Ovary (tissue), 9 donors: ENCODE results near the gene GNG7. TPM values are rescaled to one million over a fixed set of nuclear protein-coding genes. Genes with fewer than 3 reads are reported as not detected.

ENCODE experiments used
- DNase-seq, 5 donors: peaks; one replicate each; pipeline ENCODE4 v3.0.0-alpha.2; 2019 to 2020
- H3K27ac ChIP-seq, 2 donors: fragments of 200-600 bp; one replicate each; pipeline versions ENCODE4 v1.5.1 to v1.8.0; 2019 to 2022
- H3K27me3 ChIP-seq: fragments of 200-600 bp; one replicate; pipeline ENCODE4 v1.8.0; 2022
- H3K36me3 ChIP-seq: fragments of 200-600 bp; sonication (generic); one replicate; pipeline ENCODE4 v1.5.1; 2019
- H3K4me1 ChIP-seq: one replicate; pipeline ENCODE4 v1.8.1; 2013; ENCODE audit warnings: mild to moderate bottlenecking, moderate library complexity; ENCODE audit not compliant: insufficient read depth
- H3K4me3 ChIP-seq: fragments of 200-600 bp; sonication (generic); one replicate; pipeline ENCODE4 v1.5.1; 2017
- H3K9me3 ChIP-seq, 2 donors: fragments of 200-600 bp in 1 of 2; sonication (generic) in 1 of 2; one replicate each; pipeline versions ENCODE4 v1.5.1 to v1.8.1; 2013 to 2019; ENCODE audit warnings: mild to moderate bottlenecking in 1 of 2, moderate library complexity in 1 of 2
- CTCF ChIP-seq, 3 donors: fragments of 450-650 bp in 2 of 3; fragments of 200-600 bp in 1 of 3; IDR thresholded peaks; one replicate each; pipeline versions ENCODE4 v1.5.1 to v1.8.0; 2016 to 2022; ENCODE audit warnings: antibody characterized with exemption in 3 of 3, mild to moderate bottlenecking in 1 of 3
- EP300 ChIP-seq: sonication (generic); formaldehyde crosslinking; IDR thresholded peaks from one replicate; pipeline ENCODE4 v1.6.1; 2017; ENCODE audit warnings: antibody characterized with exemption
- POLR2A ChIP-seq: fragments of 450-650 bp; IDR thresholded peaks from one replicate; pipeline ENCODE4 v1.6.1; 2017; ENCODE audit warnings: antibody characterized with exemption, mild to moderate bottlenecking, moderate library complexity
- WGBS, 3 donors: extraction: QIAGEN DNeasy Blood & Tissue Kit in 1 of 3; methylation state at CpG; one replicate each; pipeline versions ENCODE4 v1.1.5 to v1.1.7; 2013 to 2017; 5-methylcytosine and 5-hydroxymethylcytosine counted together
- intact Hi-C, 4 donors: fragments of 100-400 bp; cut with DNase I; formaldehyde crosslinking; loops; one replicate each; pipeline versions ENCODE4 v1.11.0 to v1.15.1; 2022 to 2023
- polyA plus RNA-seq, 2 donors: library from polyadenylated mRNA; stranded (reverse); fragments of 200-250 nt in 1 of 2; fragments of 350-450 nt in 1 of 2; fragmentation: Illumina TruSeq in 1 of 2; extraction: RNeasy Lipid Tissue Mini Kit (QIAGEN cat#74804) in 1 of 2; gene quantifications; one replicate each; pipeline ENCODE4 v1.2.3, GENCODE V29; 2013 to 2014
- total RNA-seq, 7 donors: library from RNA; depleted of rRNA in 2 of 7; stranded (reverse); fragments of >200 nt in 2 of 7; fragmentation: NEBNext Ultra II Directional in 3 of 7; extraction: Animal tissue kit (Norgen Biotek cat#: 25700) in 3 of 7; gene quantifications; one replicate each; pipeline versions ENCODE4 v1.1.0 to v1.2.4, GENCODE V29; 2016 to 2023
- donor health status: DM: no; HTN: no; CAD: no; lungs with moderate emphysema.
- donor health status: DM: no; HTN: no; CAD: no.
- donor health status: Bipolar disorder and iron deficiency.
- donor health status: DM: yes; HTN: yes; CAD: no.
- donor health status: DM: no; HTN: no; CAD: no.
- donor health status: DM: yes; HTN: yes; CAD: no.

GNG7 gene
- total and polyA plus RNA-seq, 9 donors: 4.1 to 36.3 (median 15.1) TPM

GRCh38 chr19:2665103-2665502 is 37.4 kb downstream of the GNG7 start:
- no peak for TF ChIP-seq POLR2A
- no peak for TF ChIP-seq EP300
- TF ChIP-seq CTCF (IDR thresholded peaks at IDR 0.05): no peak
- Histone ChIP-seq H3K36me3 (no peaks in the 10 kb centered on the region), H3K4me1 (no peaks in the 10 kb centered on the region), H3K27me3 (no peaks in the 10 kb centered on the region), H3K9me3 (no peaks in the 10 kb centered on the region), H3K4me3 (no peak overlapping the region), H3K27ac (no peak overlapping the region)
- 91 to 93% (median 93%) methylated on average over 11 of the region's 11 CpGs for WGBS, 3 donors
- DNase-seq: no peak
- intact Hi-C loops: no loop called here

GRCh38 chr19:2663920-2664571 is 38.4 kb downstream of the GNG7 start:
- Histone ChIP-seq H3K4me3 (no peak overlapping the region), H3K4me1 (no peaks in the 10 kb centered on the region), H3K36me3 (no peaks in the 10 kb centered on the region), H3K27me3 (no peaks in the 10 kb centered on the region), H3K9me3 (no peaks in the 10 kb centered on the region), H3K27ac (no peak overlapping the region)
- intact Hi-C loops: no loop called here
- no peak for DNase-seq
- TF ChIP-seq CTCF (IDR thresholded peaks at IDR 0.05) (no peak), EP300 (no peak), POLR2A (no peak)
- 60 to 74% (median 68%) methylated on average over 18 of the region's 18 CpGs for WGBS, 3 donors

GRCh38 chr19:2661615-2662014 is 40.9 kb downstream of the GNG7 start:
- no peak overlapping the region for H3K4me3 ChIP-seq
- no peak for TF ChIP-seq EP300
- no peak for TF ChIP-seq POLR2A
- no peak for TF ChIP-seq CTCF (IDR thresholded peaks at IDR 0.05)
- H3K27me3 ChIP-seq: no peaks in the 10 kb centered on the region
- no peak for DNase-seq
- H3K9me3 ChIP-seq: no peaks in the 10 kb centered on the region
- 67 to 74% (median 68%) methylated on average over 4 of the region's 4 CpGs for WGBS, 3 donors
- no peaks in the 10 kb centered on the region for H3K36me3 ChIP-seq
- H3K27ac ChIP-seq: no peak overlapping the region
- intact Hi-C loops: no loop called here
- no peaks in the 10 kb centered on the region for H3K4me1 ChIP-seq

GRCh38 chr19:2659856-2660432 is 42.5 kb downstream of the GNG7 start:
- WGBS, 3 donors: 86 to 93% (median 90%) methylated on average over 11 of the region's 11 CpGs
- intact Hi-C loops: loop anchor here in 2 of 4 donors (10.0 kb wide), 2 partner anchors 65 to 215 kb away; partner anchors contain the start of gene DIRAS1 (in 1 of the 2)
- H3K9me3 ChIP-seq: no peaks in the 10 kb centered on the region

GRCh38 chr19:2656533-2656932 is 46.0 kb downstream of the GNG7 start:
- Histone ChIP-seq H3K27me3 (no peaks in the 10 kb centered on the region), H3K4me1 (peaks cover 5% of the 10 kb centered on the region), H3K27ac (no peak overlapping the region), H3K4me3 (no peak overlapping the region), H3K9me3 (no peaks in the 10 kb centered on the region), H3K36me3 (no peaks in the 10 kb centered on the region)
- TF ChIP-seq POLR2A: no peak
- TF ChIP-seq CTCF (IDR thresholded peaks at IDR 0.05): no peak
- TF ChIP-seq EP300: no peak
- no peak for DNase-seq
- 81 to 86% (median 84%) methylated on average over 9 of the region's 9 CpGs for WGBS, 3 donors
- intact Hi-C loops: loop anchor here in 2 of 4 donors (10.0 kb wide), 2 partner anchors 68 to 218 kb away; partner anchors contain the start of gene DIRAS1 (in 1 of the 2)

More at GRCh38 chr19:2659856-2660432, 42.5 kb downstream of the GNG7 start:
- TF ChIP-seq EP300: no peak
- H3K4me3 ChIP-seq: no peak overlapping the region
- no peaks in the 10 kb centered on the region for H3K27me3 ChIP-seq
- DNase-seq: no peak
- H3K36me3 ChIP-seq: no peaks in the 10 kb centered on the region
- no peaks in the 10 kb centered on the region for H3K4me1 ChIP-seq
- H3K27ac ChIP-seq: no peak overlapping the region
